ENCODE results near the gene AXIN2.

The AXIN2 gene

GRCh38 chr17:65583921-65584603 is 22.6 kb upstream of the AXIN2 start:
- no peak for DNase-seq (ENCODE audit: low spot score)

- DNase-seq (ENCODE audit: low spot score), result peak; percentile 58
Observed at GRCh38 chr17:65576939-65577338, 15.5 kb upstream of the AXIN2 start.

- no peak for DNase-seq (ENCODE audit: low spot score)
Observed at GRCh38 chr17:65573282-65573602, 11.8 kb upstream of the AXIN2 start.

GRCh38 chr17:65572581-65573281 is 11.3 kb upstream of the AXIN2 start:
- DNase-seq (ENCODE audit: low spot score), result no peak

GRCh38 chr17:65572186-65572580 is 10.7 kb upstream of the AXIN2 start:
- no peak for DNase-seq (ENCODE audit: low spot score)

GRCh38 chr17:65568918-65569317 is 7.5 kb upstream of the AXIN2 start:
- no peak for DNase-seq (ENCODE audit: low spot score)

- no peak for DNase-seq (ENCODE audit: low spot score)
Observed at GRCh38 chr17:65567566-65567965, 6.1 kb upstream of the AXIN2 start.

GRCh38 chr17:65565559-65565958 is 4.1 kb upstream of the AXIN2 start:
- DNase-seq (ENCODE audit: low spot score), result no peak

GRCh38 chr17:65564793-65565192 is 3.3 kb upstream of the AXIN2 start:
- no peak for DNase-seq (ENCODE audit: low spot score)

GRCh38 chr17:65562206-65562531 is 721 bp upstream of the AXIN2 start:
- DNase-seq (ENCODE audit: low spot score), result no peak

- DNase-seq (ENCODE audit: low spot score), result peak; percentile 86
Observed at GRCh38 chr17:65560628-65561451, 608 bp downstream of the AXIN2 start.

- no peak for DNase-seq (ENCODE audit: low spot score)
Observed at GRCh38 chr17:65559804-65560627, 1.4 kb downstream of the AXIN2 start.

GRCh38 chr17:65559461-65559803 is 2.0 kb downstream of the AXIN2 start:
- DNase-seq (ENCODE audit: low spot score), result no peak

GRCh38 chr17:65558683-65559460 is 2.6 kb downstream of the AXIN2 start:
- DNase-seq (ENCODE audit: low spot score), result no peak

- DNase-seq (ENCODE audit: low spot score), result no peak
Observed at GRCh38 chr17:65558311-65558682, 3.2 kb downstream of the AXIN2 start.

GRCh38 chr17:65557349-65558310 is 3.8 kb downstream of the AXIN2 start:
- DNase-seq (ENCODE audit: low spot score), result peak; percentile 84

- DNase-seq (ENCODE audit: low spot score), result no peak
Observed at GRCh38 chr17:65556910-65557348, 4.5 kb downstream of the AXIN2 start.

- DNase-seq (ENCODE audit: low spot score), result peak; percentile 75
Observed at GRCh38 chr17:65556014-65556909, 5.2 kb downstream of the AXIN2 start.

GRCh38 chr17:65554553-65555223 is 6.8 kb downstream of the AXIN2 start:
- DNase-seq (ENCODE audit: low spot score), result no peak

Data from LoVo (cell line).